DLD1 (cell line): ENCODE measurements around the gene ANKRD1.

Experiments
- in situ Hi-C: cut with HindIII; loops from 2 replicates; pipeline ENCODE4 v1.10.0; 2017; ENCODE audit warnings: low sequenced_read_pairs

ANKRD1 gene

DNA sequence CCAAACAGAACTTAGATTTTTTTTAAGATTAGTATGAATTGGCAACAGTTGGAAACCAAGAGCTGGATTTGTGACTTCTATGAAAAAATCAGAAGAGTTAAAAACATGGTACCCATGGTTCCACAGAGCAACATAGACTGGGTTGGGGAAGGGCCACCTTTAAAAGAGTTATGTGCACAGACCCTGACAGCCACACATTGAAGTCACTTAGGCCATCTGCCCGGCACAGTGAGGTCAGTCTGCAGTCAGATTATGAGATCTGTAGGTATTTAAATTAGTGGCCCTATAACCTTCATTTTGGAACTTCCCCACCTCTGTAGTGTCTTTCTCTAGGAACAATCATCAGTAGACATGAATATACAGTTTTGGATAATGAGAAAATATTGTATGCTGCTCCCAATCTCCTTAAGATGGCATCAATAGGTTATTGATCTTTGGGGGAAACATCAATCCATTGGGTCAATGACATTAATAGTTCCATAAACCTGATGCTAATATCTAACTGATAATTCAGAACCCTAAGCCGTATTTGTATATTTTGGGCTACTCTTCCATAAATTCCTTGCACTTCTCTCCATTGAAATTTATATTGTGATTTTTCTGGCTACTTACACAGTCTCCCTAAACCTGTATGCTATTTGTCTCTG, 7.0 kb downstream of the ANKRD1 start:
- in situ Hi-C loops: loop anchor here (25.0 kb wide), 1 partner anchor 223 kb away; no protein-coding TSS in a partner anchor

DNA sequence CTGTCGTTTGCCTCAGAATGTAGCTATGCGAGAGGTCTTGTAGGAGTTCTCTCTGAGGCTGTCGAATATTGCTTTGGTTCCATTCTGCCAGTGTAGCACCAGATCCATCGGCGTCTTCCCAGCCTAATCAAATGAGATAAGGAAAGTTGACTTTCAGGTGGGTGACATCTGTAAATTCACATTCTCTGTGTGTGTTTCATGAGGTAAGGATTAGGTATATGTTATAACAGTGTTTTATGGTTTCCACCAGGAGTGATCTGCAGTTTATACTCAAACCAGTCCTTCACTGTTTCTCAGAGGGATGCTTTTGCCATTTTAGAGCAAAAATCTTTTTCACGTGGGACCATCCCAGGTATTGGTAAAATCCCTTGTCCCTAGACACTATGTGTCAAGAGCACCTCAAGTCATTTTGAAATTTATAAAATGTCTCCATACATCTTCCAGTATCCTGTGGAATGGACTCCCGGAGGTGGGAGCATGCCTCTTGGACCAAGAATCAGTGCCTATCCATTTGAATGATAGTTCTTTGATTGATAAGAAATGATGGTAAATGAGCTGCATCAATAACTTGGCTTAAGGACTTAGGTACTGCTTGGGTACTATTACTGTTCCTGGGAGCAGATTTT, 7.9 kb downstream of the ANKRD1 start:
- in situ Hi-C loops: loop anchor here (25.0 kb wide), 1 partner anchor 224 kb away; no protein-coding TSS in a partner anchor

DNA sequence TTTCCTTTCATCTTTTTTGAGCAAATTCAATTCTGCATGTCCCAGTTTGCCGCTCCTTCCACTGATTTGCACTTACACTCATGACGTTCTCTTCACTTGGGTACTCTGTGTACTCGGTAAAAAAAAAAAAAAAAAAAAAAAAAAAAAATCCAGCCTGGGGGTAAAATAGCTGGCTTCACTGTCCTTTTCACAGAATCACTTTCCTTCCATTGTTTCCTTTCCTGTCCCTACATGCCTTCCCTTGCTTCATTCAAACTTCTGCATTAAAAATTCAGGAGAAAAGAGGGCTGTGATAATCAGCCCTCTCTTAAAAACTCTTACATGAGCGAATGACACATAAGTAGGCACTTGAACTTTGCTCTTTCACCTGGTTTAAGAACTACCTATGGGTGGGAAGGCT, 8.7 kb downstream of the ANKRD1 start:
- in situ Hi-C loops: loop anchor here (25.0 kb wide), 1 partner anchor 225 kb away; no protein-coding TSS in a partner anchor

DNA sequence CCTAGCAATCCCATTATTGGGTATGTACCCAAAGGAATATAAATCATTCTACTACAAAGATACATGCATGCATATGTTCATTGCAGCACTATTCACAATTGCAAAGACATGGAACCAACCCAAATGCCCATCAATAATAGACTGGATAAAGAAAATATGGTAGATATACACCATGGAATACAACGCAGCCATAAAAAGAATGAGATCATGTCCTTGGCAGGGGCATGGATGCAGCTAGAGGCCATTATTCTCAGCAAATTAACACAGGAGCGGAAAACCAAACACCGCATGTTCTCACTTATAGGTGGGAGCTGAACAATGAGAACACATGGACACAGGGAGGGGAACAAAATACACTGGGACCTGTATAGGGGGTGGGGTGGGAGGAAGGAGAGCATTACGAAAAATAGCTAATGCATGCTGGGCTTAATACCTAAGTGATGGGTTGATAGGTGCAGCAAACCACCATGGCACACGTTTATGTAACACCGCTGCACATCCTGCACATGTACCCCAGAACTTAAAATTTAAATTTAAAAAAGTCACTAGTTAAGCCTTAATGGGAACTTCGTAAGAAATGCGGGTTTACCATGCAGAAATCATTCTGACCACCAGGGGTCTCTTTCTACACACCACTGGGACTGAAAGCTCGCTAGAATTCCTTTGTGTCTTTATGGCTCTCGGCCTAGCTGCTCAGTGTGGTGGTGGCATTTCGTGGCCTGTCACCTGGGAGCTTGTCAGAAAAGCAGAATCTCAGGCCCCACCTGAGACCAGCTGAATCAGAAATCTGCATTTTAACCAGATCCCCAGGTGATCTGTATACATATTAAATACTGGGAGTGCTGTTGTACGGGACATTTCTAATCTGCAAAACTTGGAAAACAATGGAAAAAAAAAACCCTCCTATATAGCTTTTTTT, 9.5 kb downstream of the ANKRD1 start:
- in situ Hi-C loops: loop anchor here (25.0 kb wide), 1 partner anchor 226 kb away; no protein-coding TSS in a partner anchor

DNA sequence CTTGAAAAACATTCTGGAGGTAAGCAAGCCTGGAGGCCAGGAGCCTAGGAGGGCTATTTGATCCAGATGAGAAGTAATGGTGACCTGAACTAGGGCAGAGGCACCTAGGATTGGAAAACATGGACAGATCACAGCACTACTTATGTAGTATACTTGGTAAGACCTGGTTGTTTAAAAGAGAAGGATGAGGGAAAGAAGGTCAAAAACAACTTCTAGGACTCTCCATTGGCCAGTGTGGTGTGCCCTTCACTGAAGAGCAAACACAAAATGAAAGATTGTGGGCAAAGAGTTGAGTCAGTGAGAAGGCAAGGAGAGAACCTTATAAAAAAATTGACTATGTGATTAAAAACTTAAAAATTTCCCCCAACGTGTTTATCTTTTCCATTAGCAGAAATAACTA, 14.3 kb downstream of the ANKRD1 start:
- in situ Hi-C loops: loop anchor here (25.0 kb wide), 1 partner anchor 231 kb away; no protein-coding TSS in a partner anchor

DNA sequence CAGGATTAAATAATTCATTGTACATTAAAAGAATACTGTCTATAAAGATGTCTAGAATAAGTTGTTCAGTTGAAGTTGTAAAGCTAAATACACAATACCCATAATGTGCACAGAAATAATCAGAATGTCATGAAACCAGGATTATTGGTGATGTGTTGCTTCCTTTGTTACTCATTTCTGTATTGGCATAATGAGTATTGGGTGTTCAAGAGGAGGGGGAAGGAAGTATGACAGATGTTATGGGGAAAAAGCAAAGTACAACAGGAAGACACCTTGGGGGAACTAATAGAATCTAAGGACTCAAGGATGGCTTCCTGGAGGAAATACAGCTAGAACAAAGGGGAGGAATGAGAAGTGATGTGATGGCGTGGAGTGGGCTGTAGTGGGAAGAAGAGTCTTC, 15.0 kb downstream of the ANKRD1 start:
- in situ Hi-C loops: loop anchor here (25.0 kb wide), 1 partner anchor 231 kb away; no protein-coding TSS in a partner anchor

DNA sequence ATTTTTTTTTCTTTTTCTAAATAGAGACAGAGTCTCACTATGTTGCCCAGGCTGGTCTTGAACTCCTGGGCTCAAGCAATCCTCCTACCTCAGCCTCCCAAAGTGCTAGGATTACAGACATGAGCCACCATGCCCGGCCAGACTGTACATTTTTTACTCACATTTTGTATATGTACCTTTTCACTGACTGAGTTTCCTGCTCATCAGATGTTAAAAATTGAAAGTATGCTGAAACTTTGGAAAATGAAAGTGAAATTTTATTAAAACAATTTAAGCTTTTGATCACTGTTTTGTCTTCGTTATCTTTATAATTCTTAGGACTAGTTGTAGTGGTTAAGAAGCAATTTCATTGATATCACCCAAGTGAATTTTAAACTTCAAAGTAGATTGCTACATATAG, 24.0 kb downstream of the ANKRD1 start:
- in situ Hi-C loops: loop anchor here (25.0 kb wide), 1 partner anchor 365 kb away; no protein-coding TSS in a partner anchor

DNA sequence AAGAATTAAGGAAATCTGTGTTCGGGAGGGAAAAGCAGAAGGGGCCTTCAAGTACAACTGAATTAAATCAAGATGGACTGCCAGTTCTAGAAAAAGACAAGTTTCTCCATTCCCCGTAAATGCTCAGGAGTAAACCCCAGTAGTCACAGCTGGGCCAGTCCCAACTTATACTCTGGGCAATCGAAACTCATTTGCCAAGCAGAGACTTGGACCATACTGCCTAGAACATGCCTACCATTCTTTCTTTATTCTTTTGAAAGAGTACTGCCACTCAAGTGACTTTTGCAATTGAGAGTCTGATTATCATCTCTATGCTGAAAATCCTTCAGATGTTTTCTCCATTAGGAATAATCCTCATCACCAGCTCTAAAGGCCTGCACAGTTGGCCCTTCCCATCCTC, 27.7 kb downstream of the ANKRD1 start:
- in situ Hi-C loops: loop anchor here (25.0 kb wide), 1 partner anchor 369 kb away; no protein-coding TSS in a partner anchor

DNA sequence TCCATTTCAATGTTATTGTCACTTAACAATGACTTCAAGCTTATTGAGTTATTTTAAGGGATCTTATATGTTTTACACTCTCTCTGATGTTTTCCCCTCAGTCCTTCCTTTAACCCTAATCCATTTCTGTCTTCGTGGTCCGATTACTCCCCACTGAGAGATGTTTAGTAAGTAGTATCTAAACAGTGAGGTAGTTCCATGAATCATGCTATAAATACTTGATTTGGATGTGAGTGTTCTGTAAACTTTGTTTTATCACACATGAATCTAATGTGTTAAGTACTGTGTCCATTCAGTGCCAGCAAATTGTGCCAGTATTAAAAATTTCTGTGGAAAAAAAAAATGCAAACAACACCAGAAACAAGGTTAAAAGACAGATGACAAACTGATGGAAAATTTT, 30.5 kb downstream of the ANKRD1 start:
- in situ Hi-C loops: loop anchor here (25.0 kb wide), 1 partner anchor 372 kb away; no protein-coding TSS in a partner anchor

DNA sequence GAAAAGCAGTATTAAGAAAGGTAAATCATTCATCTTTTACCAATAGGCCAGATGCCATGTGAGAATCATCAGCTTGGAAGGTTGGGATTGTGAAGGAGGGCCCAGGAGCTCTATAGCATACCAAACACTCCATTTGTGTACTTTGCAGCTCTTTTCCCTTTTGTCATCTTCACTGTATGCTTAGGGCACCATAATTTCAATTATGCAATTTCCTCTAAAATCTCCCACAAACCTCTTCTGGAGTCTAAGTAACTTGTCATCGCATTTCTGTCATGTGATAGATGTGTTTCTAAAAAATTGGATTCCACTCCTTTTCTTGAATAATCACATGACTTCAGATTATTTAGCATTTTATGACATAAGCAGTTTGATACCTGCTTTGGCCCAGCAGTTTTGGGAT, 31.3 kb downstream of the ANKRD1 start:
- in situ Hi-C loops: loop anchor here (25.0 kb wide), 1 partner anchor 373 kb away; no protein-coding TSS in a partner anchor

DNA sequence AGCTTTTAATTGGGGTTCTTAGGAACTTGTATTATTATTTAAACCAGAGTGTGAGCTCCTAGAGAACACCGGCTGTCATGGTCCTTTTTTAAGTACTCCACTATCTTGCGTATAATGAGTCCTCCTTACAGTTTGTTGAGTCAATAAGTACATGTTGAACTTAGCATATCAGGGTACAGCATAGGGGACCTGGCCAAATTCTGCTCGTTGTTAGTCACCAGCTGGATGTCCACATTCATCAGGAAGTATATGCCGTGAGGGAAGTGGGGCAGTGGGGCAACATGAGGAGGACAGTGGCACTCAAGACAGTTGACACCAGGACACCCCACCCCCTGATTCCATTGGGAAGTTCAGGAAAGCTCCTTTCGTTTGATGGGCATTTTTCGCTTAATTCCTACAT, 32.5 kb downstream of the ANKRD1 start:
- in situ Hi-C loops: loop anchor here (25.0 kb wide), 1 partner anchor 374 kb away; no protein-coding TSS in a partner anchor

DNA sequence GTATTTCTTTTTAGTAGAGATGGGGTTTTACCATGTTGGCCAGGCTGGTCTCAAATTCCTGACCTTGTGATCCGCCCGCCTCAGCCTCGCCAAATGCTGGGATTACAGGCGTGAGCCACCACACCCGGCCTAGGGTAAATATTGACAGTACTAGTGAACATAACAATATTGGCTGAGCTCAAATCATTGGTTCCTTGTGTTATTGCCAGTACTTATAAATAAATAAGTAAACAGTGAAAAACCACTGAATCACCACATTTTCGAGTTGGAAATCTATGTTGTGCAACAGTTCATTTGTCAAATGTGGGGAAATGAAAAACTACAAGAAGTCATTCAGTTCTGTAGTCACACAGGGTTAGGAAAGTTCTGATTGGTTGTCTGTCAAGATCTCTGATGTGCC, 33.3 kb downstream of the ANKRD1 start:
- in situ Hi-C loops: loop anchor here (25.0 kb wide), 1 partner anchor 375 kb away; no protein-coding TSS in a partner anchor

DNA sequence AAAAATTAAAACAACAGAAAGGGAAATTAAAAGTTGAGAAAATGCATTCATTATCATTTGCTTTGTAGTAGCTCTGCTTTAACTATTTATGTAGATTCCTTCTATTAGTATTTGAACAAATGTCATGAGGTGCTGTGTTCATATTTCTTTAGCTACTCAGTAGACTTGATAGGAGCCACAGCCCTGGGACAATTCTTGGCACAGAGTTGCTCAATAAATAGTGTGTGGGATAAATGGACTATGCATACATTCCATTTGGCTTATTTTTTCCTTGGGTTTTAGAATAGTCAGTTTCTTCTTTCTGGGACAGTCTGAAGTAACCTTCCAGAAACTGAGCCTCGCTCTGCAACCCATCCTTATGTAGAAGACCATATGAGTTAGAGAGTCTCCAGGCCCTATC, 35.7 kb downstream of the ANKRD1 start:
- in situ Hi-C loops: loop anchor here (25.0 kb wide), 1 partner anchor 377 kb away; no protein-coding TSS in a partner anchor

DNA sequence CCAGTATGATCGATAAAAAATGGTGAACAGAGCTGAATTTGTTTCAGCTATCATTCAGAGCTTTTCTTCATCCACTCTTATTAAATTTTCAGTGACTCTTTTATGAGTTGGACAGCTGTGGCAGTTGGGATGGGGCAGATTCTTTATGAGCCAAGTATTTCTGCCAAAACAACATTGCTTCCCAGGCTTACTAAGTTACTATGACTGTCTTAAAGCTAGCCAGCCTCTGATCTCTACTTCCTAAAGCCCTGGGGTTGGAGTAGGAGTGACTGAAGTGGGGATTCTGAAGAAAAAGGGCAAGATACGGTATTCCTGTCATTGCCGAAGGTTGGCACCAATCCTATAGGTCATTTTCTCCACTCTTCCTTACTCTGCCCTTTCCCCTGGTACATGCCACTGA, 36.5 kb downstream of the ANKRD1 start:
- in situ Hi-C loops: loop anchor here (25.0 kb wide), 1 partner anchor 378 kb away; no protein-coding TSS in a partner anchor

DNA sequence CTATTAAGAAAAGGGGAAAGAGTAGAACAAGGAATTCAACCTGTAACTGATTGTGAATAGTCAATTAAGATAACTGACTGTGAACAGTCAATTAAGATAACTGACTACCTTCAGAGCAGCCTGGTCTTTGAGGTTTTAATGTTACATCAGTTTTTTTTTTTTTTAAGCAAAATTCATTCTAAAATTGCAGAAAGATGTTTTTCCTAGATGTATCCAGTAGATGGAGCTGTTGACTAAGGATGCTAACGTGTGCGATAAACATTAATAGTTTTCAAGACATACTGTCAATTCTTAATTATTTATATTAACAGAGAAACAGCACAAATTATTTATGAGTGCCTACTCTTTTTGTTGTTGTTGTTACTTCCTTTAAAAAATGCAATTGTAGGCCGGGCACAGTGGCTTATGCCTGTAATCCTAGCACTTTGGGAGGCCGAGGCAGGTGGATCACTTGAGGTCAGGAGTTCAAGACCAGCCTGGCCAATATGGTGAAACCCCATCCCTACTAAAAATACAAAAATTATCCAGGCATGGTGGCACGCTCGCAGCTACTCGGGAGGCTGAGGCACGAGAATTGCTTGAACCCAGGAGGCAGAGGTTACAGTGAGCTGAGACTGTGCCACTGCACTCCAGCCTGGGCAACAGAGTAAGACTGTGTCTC, 40.7 kb downstream of the ANKRD1 start:
- in situ Hi-C loops: loop anchor here (25.0 kb wide), 1 partner anchor 382 kb away; no protein-coding TSS in a partner anchor

DNA sequence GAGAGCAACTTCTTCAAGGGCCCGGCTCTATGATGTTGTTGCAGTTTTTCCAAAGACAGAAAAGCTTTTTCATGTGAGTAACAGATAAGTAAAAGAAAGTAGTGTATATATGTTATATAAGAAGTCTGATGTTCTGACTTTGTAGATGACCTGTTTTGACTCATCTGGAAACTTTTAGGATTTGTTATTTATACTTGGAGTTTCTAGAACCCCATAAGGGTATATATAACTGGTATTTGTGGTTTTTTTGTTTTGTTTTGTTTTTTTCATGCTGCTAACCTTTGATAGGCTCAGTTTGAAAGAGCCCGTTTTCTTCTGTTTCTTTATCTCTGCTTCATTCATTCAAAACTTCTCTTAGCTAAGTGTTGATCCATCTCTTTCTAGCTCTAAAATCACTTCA, 41.8 kb downstream of the ANKRD1 start:
- in situ Hi-C loops: loop anchor here (25.0 kb wide), 1 partner anchor 383 kb away; no protein-coding TSS in a partner anchor

DNA sequence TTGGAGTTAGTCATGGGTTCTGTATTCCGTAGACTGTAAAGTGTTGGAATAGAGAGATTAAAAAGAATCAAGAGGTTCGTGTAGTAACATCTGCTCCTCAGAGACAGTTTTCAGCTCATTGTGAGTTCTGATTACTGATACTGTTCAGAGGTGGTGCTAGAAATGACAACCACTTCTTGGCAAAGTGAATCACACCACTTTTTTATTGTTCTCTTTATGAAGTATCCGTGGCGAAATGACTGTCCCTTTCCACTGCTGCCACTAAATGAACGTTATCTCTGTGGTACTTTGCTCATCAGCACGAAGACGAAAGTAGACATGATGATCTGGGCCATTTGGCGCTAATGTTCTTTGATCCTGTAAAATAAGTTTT, 48.3 kb downstream of the ANKRD1 start:
- in situ Hi-C loops: no loop called here

DNA sequence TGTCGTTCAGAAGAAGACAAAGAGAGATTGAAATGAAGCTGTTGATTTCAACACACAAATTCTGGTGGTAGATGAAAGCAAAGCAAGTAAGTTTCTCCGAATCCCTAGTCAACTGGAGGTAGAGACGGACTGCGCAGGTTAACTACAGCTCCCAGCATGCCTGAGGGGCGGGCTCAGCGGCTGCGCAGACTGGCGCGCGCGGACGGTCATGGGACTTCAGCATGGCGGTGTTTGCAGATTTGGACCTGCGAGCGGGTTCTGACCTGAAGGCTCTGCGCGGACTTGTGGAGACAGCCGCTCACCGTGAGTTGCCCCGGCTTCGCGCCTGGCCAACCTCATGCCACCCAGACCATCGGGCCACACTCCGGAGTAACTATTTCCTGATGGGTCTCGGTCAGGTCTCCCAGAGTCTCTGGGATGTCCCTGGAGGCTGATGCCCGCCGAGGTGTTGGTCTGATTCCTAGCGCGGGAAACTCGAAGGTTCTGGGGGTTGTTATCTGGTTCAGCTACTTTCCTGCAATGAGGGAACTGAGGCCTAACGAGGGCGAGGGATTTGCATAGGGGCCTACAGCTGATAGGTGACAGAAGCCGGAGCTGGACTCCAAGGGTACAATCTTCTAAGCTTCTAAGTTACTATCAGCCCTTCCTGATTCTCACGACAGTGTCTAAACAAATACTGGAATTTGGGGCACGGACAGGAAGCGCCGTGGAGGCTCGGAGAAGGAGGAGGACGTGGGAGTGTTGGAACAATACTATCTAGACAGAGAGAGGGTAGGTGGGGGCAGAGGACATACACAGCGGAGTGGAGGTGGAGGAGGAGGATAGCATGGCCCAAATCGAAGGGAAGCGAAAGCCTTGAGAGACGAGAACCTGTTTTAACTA, 48.9 kb downstream of the ANKRD1 start, which contains the start of gene RPP30:
TSS of gene RPP30 (plus strand) at position 209 of the 882 bp plus-strand sequence. CDS start at position 222, 13 bp downstream.
- in situ Hi-C loops: no loop called here

DNA sequence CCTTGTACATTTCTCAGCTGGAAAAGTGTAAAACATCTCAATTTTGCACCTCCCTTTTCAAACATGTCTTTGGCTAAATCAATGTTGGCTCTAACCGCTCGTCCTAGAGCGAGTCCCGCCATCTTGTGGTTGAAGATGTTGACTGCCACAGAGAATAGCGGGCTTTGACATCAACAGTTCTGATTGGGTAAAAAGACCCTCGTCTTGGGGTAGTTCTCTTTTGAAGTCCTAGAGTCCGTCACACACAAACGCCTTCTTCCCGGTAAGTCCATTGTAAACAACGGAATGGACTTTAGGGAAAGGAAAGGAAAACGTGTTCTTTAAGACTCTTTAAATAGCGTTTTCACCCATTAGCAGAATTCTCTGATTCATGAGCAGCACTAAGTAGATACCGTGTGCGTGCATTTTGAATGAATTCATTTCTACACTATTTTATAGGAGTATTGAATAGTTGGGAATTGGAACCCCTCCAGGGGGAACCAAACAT, 49.6 kb downstream of the ANKRD1 start:
- in situ Hi-C loops: no loop called here
